ENCODE measurements around the gene GPS1. TPM values are rescaled to one million over a fixed set of nuclear protein-coding genes. Genes with fewer than 3 reads are reported as not detected.

GPS1 gene
- total RNA-seq, 1 experiment from 2014 or later, result 149 TPM

DNA sequence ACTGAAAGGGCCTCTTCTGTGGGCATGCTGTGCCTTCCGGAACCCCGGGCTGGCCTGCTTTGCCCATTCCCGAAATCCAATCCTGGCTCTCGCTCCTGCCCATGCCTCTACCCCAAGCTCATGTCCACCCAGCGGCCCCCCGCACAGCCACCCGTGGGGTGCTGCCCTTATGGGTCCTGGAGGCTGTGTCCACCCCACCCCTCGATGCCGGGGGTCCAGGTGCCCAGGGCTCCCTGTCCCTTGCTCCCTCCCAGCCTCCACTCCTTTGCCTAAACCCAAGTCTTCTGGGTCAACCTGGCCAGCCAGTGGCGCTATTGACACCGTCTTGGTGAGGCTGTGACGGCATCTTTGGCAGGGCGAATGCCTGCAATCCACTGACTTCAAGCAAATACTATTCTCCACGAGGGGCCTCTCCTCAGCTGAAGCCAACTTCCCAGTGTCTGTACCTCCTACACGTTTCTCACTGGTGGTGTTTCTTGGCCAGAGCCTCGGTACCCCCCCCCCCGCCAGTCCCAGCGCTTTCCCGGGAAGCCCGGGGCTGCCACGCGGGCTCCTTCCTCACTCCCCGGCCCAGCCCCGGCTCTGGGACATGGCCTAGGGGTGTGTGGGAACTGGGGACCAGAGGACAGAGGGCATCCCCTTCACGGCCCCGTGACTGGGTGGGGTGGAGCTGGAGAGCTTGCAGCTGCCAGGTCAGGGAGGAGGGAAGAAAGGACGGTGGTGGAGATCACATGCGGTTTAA lies 26.1 kb downstream of the GPS1 start:
- DNase-seq (ENCODE audit: low read depth), result no peak

DNA sequence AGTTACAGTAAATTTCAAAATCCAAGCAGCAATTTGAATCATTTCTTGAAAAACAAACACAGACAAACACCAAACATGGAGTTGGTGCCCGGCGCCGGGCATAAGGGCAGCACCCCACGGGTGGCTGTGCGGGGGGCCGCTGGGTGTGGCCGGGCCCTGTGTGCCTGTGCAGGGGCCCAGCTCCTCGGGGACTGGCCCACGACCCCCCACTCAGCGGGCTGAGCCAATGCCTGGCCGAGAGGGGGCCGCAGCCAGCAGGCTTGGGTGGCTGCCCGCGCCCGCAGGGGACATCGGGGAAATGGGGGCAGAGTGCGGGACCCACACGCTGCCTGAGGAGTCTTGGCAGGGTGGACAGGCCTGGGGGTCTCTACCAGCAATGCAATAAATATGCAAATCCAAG lies 26.7 kb downstream of the GPS1 start:
- no peak for DNase-seq (ENCODE audit: low read depth)

DNA sequence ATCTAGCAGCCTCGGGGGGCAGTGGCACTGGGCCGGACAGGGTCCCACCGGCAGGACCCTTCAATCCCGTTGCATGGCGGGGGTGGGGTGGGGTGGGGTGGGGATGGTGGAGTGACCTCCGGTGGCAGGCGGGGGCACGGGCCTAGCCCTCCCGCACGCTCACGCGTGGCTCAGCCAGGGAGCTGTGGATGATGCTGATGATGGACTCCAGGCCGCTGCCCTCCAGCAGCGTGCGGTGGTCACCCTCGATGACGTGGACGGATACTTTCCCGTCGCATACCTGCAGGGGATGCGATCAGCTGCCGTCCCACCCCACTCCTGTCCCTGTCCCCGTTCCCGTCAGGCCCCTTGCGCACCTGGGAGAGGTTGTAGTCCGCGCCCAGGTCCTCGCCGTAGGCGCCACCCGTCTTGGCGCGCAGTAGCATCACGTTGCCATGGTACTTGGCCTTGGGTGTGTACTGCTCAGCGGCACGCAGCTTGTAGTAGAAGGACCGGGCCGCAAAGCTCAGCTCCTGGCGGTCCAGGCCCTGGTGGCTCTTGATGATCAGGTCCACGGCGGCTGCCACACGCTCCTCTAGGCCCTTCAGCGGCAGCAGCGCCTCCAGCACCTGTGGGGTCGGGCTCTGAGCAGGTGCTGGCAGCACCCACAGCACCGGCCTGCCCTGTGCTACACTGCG lies 27.4 kb downstream of the GPS1 start:
- no peak for DNase-seq (ENCODE audit: low read depth)

DNA sequence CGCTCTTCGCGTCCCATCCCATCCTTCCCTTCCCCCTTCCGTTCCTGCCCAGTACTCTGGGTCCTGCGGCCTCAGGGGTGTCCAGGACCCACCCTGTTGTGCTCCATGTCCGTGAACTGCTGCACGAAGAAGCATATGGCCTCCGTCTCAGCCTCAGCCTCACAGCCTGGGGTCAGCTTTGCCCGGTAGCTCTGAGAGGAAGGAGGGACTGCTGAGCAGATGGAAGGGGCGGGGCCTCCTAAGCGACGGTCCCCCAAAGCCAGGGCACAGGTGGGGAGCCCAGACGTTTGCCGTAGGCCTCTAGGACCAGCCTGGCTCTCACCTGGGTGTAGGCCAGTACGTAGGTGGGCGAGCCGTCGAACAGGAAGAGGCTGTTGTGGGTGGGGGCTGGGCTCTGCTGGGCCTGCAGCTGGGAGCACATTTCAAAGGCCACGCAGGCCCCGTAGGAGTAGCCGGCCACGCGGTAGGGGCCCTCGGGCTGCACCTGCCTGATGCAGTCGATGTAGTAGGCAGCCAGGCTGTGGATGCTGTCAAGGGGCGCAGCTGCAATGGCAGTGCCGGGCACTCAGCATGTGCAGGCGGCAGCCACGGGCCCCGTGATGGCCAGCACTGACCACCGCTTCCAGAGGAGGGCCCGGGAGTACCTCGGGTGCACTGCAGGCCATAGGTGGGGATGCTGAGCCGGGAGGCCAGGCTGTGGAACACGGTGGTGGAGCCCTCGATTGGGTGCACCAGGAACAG lies 28.5 kb downstream of the GPS1 start:
- DNase-seq (ENCODE audit: low read depth), result no peak

DNA sequence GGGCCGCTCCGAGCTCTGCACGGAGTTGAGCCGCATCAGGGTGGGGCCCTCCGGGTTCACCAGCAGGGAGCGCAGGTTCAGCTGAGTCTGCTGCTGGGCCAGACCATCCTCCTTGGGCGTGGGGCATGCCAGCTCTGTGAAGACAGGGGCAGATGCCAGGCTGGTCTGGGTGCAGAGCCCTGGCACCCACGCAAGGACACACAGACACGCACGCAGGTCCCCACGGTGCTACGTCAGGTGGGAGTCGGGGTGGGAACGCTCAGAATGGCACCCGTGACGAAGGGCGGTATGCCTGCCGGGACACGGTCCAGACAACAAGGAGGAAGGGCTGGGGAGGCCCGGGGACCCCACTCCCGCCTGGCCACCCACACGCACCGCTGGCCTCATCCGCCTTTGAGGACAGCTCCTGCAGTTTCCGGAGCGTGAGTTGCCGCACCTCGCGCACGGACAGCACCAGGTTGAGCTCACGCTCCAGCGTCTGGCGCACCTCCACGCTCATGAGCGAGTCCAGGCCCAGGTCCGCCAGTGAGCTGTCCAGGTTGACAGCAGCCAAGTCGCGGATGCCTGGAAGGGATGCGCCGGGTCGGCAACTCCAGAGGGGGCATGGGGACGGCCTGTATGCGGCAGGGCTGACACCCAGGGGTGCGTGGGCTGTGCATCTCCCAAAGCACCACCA lies 29.2 kb downstream of the GPS1 start:
- no peak for DNase-seq (ENCODE audit: low read depth)

DNA sequence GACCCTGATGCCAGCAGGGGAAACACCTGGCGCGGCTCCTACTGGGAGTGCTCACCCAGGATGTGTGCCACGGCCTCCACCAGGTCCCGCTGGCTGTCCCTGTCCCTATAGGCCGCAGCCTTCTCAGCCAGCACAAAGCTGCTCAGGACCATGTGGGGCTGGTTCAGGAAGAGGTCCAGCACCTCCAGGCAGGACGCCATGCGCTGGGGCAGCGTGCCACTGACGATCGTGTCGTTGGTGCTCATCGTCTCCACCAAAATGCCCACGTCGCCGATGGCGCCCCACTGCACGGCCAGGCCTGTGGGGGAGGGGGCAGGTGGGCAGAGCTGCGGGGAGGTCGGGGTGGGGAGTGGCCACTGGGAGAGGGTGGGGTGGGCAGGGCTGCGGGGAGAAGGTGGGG lies 29.8 kb downstream of the GPS1 start:
- no peak for DNase-seq (ENCODE audit: low read depth)

DNA sequence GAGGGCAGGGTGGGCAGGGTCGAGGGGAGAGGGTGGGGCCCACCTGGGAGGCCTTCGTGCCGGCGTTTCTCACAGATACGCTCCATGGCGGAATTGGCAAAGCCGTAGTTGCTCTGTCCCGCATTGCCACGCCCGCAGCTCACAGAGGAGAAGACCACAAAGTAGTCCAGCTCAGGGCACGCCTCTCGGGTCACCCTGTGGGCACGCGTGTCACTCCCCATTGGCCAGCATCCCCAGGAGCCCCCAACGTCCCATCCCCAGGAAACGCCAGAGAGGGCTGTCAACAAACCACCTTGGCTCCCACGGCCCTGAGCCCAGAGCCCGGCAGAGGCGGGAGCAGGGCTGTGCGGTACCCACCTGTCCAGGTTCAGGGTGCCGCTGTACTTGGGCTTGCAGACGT lies 30.3 kb downstream of the GPS1 start:
- no peak for DNase-seq (ENCODE audit: low read depth)

DNA sequence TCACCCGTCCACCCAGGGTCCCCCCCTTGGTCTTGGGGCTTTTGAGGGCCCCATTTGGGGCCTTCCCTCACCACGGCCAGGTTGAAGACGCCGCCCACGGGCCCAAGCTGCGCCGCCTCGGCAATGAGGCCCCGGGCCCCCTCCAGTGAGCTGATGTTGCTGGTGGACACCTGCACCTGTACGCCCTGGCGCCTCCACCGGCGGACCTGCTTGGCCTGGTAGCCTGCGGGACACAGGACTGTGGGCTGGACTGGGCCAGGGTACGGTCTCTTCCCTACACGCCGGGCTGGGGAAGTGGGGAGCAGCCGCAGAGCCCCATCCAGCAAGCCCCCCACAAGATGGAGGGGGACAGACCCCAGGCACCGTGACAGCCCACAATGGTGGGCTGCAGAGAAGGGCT lies 30.8 kb downstream of the GPS1 start:
- DNase-seq (ENCODE audit: low read depth), result no peak

DNA sequence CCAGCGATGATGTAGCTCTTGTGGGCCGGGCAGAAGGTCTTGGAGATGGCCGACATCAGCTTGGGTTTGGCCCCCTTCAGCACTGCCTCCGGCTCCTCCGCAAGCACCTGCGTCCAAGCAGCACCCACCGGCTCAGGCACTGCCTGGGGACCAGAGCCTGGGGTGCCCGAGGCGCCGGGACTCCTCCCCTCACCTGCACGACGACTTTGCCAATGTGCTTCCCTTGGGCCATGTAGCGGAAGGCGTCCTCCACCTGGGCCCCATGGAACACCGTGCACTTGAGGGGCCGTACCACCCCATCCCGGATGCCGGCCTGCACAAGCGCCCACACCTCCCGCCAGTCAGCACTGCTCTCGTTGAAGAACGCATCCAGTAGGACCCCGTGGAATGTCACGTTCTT lies 31.3 kb downstream of the GPS1 start:
- no peak for DNase-seq (ENCODE audit: low read depth)

DNA sequence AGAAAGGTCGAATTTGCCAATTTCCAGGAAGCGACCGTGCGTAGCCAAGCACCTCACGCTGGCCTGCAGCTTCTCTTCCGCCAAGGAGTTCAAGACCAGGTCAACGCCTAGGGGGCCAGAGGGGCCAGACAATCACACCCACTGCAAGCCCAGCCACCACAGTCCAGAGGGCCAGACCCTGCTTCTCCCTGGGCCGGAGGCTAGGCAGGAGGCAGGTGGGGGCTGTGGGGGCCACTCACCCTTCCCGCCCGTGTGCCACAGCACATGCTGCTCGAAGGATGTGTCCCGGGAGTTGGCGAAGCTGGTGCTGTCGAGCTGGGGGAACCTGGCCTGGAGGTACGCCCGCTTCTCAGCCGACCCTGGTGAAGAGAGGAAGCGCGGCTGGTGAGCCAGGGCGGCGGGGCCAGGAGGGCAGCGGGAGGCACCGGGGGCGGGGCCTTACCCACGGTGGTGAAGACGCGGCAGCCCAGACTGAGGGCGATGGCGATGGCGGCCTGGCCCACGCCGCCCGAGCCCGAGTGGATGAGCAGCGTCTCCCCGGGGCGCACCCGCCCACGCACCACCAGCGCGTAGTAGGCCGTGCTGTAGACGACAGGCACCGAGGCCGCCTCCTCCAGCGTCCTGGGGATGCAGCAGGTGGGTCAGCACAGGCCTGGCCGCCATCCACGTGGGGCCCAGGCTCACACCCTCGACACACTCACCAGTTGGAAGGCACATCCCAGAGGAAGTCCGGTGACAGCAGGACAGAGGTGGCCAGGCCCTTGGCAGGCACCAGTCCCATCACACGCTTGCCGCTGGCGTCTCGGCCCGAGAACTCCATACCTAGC lies 32.0 kb downstream of the GPS1 start:
- no peak for DNase-seq (ENCODE audit: low read depth)

DNA sequence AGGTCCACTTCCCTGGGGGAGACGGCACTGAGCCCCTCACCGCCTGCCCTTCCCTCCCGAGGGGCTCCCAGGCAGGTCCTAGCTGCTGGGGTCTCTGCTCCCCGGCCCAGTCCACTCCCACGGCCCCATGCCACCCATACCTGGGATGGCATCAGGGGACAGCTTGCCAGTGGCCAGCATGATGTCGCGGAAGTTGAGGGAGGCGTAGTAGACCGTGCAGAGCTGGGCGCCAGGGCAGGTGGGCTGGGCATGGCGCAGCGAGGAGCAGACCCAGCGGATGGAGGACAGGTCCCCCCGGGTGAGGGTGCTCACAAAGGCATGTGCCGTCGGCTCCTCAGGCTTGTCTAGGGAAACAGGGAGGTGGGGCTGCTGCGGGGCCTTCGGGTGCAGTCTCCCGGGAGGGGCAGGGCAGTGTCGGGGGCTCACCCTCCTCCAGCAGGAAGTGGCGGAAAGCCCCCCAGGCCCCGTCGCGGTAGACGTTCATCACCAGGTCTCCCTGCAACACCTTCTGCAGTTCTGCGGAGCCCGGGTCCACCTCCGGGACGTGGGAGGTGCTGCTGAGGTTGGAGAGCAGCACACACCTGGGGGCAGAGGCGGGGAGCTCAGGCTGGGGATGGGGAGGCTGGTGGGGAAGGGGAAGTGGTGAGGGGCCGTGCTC lies 32.8 kb downstream of the GPS1 start:
- no peak for DNase-seq (ENCODE audit: low read depth)

DNA sequence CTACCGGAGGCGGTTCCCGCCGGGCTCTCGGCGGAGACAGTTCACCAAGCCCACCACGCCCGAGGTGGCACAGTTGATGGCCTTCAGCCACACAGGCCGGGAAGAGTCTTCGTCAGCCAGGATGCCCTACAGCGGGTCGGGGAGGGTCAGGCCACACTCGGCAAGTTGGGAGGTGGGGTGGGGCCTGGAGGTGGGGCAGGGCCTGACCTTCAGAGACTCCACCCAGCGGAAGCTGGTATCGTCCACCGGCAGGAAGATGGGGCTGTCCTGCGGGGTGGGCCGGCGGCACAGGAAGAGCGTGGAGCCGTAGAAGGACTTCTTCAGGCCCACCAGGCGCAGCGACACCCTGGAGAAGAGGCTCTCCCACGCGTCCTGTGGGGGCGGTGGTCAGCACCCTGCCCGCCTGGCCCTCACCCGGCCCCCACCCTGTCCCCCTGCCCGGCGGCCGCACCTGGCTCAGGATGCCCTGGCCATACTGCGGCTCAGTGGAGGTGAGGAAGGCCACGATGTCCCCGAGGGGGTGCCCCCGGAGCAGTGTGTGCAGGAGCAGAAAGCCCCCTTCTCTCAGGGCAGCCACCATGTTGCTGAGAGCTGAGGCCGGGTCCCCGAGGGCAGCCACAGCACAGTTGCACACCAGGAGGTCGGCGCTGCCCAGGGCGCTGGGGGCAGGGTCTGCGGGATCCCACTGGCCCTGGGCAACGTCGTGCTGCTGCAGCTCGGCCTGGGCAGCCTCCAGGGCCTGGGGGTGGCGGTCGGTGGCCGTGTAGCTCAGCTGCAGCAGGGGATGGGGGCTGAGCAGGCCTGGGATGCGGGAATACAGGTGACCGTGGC lies 33.5 kb downstream of the GPS1 start:
- DNase-seq (ENCODE audit: low read depth), result no peak

DNA sequence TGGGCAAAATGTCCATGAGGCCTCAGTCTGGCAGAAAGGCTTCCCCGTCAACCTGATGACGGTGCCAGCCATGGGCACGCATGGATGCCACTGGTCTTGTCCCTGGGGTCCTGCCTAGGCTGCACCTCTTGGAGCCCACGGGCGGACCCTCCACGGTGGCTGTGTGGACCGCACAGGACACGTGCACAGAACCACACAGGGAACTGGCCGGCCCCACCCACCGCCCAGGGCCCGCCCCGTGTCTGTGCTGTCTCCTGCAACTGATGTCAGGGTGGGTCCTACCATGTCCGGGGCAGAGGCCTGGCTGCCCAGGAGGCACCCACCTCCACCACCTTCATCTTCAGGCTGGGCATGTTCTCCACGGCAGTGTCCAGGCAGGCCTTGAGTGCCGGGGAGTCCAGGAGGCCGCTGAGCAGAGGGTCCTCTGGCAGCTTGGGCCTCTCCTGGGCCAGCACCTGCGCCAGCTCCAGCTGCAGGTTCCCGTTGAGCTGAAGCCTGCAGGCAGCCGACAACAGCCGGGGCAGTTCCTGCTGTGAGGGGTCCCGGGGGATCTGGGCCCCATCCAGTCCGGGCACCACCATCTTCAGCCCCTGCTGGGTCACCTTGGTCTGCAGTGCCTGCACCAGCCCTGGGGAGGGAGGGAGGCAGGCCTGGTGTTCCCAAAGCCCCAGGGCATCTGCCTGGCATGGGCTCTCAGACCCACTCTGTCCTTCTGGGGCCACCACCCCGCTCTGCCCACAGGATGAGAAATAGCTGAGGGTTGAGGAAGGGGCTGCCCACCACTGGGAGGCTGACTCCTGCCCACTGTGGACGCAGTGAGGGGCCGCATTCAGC lies 34.5 kb downstream of the GPS1 start:
- no peak for DNase-seq (ENCODE audit: low read depth)

DNA sequence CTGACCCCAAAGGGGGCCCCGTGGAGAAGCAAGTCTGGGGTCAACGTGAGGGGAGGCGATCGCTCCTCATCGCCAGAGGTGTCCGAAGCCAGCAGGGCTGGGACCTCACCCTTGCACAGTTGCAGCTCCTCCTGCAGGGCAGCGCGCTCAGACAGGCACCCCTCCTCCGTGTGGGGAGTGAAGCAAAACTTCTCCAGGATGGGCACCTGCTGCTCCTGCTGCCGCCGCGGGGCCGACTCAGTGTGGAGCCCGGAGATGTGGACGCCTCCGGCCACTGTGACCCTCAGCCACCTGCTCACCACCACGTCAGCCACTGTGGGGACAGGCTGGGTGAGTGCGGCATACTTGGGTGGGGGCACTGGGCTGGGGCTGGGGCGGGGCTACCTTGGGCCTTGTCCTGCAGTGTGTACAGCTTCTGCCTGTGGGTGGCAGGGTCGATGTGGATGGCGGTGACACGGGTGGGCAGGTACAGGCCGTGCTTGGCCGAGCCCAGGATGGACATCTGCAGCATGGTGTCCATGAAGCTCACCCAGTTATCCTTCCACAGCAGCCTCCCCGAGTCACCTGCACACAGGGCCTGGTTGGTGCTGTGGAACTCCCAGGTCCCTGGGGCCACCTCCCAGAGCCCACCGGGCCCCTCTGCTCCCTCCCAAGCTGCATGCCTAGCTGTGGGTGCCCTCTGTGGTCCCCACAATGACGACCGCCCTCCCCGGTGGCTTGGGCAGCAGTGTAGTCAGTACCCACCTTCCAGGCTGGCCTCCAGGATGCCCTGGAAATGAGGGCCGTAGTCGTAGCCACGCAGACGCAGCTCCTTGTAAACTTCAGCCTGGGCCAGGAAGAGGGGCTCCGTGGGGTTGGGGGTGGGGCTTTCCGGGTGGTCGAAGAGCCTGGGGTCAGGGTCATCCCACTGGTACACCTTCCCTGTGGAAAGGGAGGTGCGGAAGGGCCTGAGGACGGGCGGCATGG lies 35.5 kb downstream of the GPS1 start:
- no peak for DNase-seq (ENCODE audit: low read depth)

DNA sequence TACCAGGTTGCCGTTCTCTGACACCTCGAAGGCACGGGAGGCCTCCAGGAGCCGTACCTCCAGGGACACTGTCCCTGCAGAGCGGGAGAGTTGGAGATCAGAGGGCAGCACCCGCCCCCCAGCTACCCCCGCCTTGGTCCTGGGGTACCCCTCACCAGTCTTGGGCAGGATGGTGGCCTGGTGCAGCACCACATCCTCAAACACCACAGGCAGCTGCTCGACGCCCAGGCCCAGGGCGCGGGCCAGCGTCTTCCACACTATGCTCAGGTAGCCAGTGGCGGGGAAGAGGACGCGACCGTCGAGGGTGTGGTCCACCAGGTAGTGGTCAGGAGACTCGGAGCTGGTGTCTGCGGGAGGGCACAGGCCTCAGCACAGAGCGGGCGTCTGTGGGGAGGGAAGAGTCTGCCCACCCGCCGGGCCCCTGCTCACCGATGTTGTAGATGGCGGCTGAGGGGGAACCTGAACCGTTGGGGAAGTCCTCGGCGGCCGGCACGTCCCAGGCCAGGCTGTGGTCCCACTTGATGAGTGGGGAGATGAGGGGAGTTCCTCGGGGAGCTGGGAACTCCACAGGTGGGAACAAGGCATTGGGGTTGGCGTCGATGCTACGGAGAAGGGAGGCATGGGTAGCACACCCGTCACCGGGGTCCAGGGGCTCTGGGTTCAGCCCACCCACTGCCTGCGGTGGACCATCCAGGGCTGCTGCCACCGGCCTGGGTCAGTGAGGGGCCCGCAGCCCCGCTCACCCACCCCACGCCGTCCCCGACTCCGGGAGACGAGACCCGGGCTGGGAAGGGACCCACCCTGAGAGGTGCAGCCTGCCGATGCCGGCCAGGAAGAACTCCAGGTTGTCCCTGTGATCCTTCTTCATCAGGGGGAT lies 36.5 kb downstream of the GPS1 start:
- no peak for DNase-seq (ENCODE audit: low read depth)

DNA sequence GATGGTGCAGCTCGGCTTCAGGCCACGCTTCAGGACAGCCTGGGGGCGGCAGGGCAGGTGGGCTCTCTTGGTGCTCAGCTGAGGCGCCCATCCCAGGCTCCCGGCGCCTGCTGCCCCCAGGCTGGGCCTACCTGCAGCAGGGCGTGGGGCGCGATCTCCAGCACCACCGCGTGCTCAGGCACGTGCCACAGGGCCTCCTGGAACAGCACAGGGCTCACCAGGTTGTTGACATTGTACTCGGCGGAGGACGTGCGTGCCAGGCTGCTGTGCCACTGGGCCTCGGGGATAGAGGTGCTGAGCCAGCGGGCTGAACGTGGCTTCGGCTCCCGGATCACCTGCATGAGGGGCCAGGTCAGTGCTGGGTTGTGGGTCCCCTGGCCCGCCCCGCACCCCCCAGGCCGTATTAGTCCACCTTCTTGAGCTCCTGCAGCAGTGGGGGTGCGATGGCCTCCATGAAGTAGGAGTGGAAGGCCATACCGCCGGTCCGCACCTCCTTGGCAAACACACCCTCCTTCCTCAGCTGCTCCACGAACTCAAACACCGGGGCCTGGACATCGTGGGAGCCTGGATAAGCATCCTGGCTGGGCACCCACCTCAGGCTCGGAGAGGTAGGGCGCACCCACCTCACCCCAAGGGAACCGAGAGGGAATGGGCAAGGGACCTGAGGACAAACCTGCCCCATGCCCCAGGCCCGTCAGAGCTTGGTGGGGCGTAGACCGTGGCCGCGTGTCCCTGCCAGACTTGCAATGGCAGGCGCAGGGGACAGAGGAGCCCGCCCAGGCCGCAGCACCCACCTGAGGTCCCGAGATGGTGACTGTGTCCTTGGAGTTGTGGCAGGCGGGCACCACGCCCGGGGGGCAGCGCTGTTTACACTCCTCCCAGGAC lies 37.4 kb downstream of the GPS1 start:
- DNase-seq (ENCODE audit: low read depth), result no peak

Measured in LHCN-M2 (cell line).